ENCODE data around the gene MAPK10. TPM values are rescaled to one million over a fixed set of nuclear protein-coding genes. Genes with fewer than 3 reads are reported as not detected.
A peak's percentile ranks its signal among the peaks of the same experiment; 100 is the strongest.
"Not testable (repeated sequence)": the region's sequence is repeated elsewhere in the genome, so short reads cannot be mapped to it uniquely, and the experiment has no call there.

Gene MAPK10
- total RNA-seq, 1 experiment from 2014 or later, result 423 TPM

DNA sequence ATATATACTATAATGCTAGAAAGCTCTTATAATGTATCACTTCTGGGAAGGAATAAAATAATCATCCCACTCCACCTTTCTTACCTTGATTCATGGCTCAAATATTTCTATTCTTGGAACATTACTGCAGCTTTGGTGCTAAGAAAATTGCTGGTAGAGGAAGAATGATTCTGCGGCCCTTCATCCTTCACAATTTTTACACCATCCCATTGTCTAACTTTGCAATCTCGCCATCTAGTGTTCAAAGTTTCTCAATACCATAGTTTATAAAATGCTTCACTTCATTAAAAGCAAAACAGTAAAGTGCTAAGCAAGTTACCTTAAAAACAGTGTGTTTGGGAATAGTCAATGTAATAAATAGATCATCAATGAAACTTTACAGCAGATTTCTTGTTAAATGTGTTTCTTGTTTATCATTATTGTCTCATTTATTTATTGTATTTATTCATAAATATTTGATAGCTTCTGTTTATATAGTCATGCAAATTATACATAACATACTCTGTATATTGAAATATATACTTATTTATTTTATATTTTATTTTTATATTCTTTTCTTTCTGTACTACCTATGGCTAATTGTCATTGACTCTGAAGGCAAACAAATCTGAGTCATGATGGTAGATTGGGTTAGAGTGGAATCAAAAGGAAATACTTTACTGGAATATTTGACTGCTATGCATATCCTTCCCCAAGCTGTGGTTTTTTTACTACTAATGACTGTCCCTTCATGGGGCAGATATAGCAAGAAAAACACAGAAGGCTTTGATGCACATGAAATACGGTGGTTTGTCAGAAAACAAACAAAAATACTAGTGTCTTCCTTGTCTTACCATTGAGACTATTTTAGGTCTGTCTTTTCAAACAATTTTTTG is 390.7 kb downstream of the MAPK10 start:
- Histone ChIP-seq H2AFZ (ENCODE audit: low read length) (no peak overlapping the region), H3K27ac (ENCODE audit: low read length) (0 out of 2 replicates have a peak overlapping the region, but pooled peaks have one; percentile 31), H3K36me3 (ENCODE audit: insufficient read depth, low read length) (no peaks in the 10 kb centered on the region), H3K79me2 (ENCODE audit: low read length) (peaks cover 2% of the 10 kb centered on the region; the same call in 1 of the 2 replicates), H3K4me1 (ENCODE audit: low read length) (peaks cover 25% of the 10 kb centered on the region), H3K4me2 (ENCODE audit: low read depth, low read length, poor library complexity, severe bottlenecking) (peak overlapping the region; percentile 13), H3K27me3 (ENCODE audit: low read length) (no peaks in the 10 kb centered on the region), H3K9me2 (replicated peaks; ENCODE audit: insufficient read depth, low read length) (no peaks in the 10 kb centered on the region), H3K9me3 (ENCODE audit: low read length) (no peaks in the 10 kb centered on the region), H3K4me3 (ENCODE audit: low read length) (no peak overlapping the region), H3K9ac (ENCODE audit: low read length) (no peak overlapping the region), H4K20me1 (ENCODE audit: insufficient read depth, low read depth, low read length) (no peaks in the 10 kb centered on the region)
- peak; percentile 85 for DNase-seq

DNA sequence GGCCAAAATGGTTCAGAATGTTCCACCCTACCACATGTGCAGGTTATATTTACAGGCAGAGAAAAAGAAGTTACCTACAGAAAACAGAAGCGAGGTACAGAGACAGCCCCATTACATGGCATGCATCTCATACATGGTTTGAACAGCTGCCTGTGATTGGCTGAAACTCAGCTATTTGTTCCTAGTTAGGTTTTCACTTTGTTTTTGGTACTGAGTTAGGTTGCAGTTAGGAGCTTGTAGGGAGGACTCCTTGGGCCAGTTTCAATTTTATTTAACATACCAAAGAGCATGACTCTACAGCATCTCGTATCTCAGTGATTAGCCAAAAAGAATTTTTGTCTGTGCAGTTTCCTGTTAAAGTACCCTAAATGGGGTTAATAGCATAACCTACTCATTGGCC is 392.0 kb downstream of the MAPK10 start:
- Histone ChIP-seq H3K9me2 (replicated peaks; ENCODE audit: insufficient read depth, low read length) (no peaks in the 10 kb centered on the region), H3K4me2 (ENCODE audit: low read depth, low read length, poor library complexity, severe bottlenecking) (peak overlapping the region; percentile 13), H2AFZ (ENCODE audit: low read length) (no peak overlapping the region), H3K27me3 (ENCODE audit: low read length) (no peaks in the 10 kb centered on the region), H3K36me3 (ENCODE audit: insufficient read depth, low read length) (no peaks in the 10 kb centered on the region), H3K79me2 (ENCODE audit: low read length) (peaks cover 2% of the 10 kb centered on the region; the same call in 1 of the 2 replicates), H3K4me1 (ENCODE audit: low read length) (peaks cover 25% of the 10 kb centered on the region), H3K27ac (ENCODE audit: low read length) (peak overlapping the region; percentile 31; the same call in 1 of the 2 replicates), H4K20me1 (ENCODE audit: insufficient read depth, low read depth, low read length) (no peaks in the 10 kb centered on the region), H3K4me3 (ENCODE audit: low read length) (no peak overlapping the region), H3K9ac (ENCODE audit: low read length) (no peak overlapping the region), H3K9me3 (ENCODE audit: low read length) (no peaks in the 10 kb centered on the region)
- DNase-seq, result peak; percentile 55

DNA sequence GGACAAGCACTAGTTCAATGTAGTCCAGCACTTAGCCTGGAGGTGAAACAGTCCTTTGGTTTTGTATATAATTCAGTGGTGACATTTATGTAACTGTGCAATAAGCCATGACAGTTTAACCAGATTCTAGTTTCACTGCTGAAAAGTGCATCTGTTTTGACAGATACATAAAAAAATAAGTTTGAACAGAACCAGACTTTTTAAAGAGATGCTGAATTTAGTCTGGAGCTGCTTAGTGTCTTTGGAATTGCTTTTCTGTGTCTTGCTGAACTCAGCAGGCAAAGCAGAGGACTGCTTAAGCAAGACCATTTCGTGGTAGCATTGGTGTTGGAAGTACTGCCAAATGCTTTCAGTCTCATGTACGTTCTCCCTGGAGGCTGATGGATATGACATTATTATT is 393.5 kb downstream of the MAPK10 start:
- peaks cover 2% of the 10 kb centered on the region; the same call in 1 of the 2 replicates for H3K79me2 ChIP-seq (ENCODE audit: low read length)

DNA sequence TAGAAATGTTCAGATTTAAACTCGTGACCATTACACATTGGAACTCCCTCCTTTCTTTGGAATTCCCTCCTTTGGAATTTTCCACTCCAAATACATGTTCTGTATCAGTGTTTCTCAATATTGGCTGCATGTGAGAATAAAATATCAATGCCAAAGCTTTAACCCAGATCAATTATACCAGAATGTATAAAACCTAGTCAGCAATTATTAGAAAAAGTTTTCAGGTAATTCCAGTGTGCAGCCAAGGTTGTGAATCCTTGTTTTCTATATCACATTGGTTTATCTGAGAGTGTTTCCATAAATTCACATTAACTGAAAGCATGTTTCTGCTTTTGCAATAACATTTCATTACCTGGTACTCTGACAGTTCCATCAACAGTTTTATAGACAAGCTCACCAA is 394.3 kb downstream of the MAPK10 start:
- Histone ChIP-seq H2AFZ (ENCODE audit: low read length) (no peak overlapping the region), H3K79me2 (ENCODE audit: low read length) (peaks cover 2% of the 10 kb centered on the region; the same call in 1 of the 2 replicates), H4K20me1 (ENCODE audit: insufficient read depth, low read depth, low read length) (no peaks in the 10 kb centered on the region), H3K9ac (ENCODE audit: low read length) (no peak overlapping the region), H3K27me3 (ENCODE audit: low read length) (no peaks in the 10 kb centered on the region), H3K9me3 (ENCODE audit: low read length) (no peaks in the 10 kb centered on the region), H3K36me3 (ENCODE audit: insufficient read depth, low read length) (no peaks in the 10 kb centered on the region), H3K4me2 (ENCODE audit: low read depth, low read length, poor library complexity, severe bottlenecking) (no peak overlapping the region), H3K27ac (ENCODE audit: low read length) (0 out of 2 replicates have a peak overlapping the region, but pooled peaks have one; percentile 25), H3K4me3 (ENCODE audit: low read length) (no peak overlapping the region), H3K4me1 (ENCODE audit: low read length) (peaks cover 25% of the 10 kb centered on the region), H3K9me2 (replicated peaks; ENCODE audit: insufficient read depth, low read length) (no peaks in the 10 kb centered on the region)
- DNase-seq, result no peak

More for the DNA sequence above, 393.5 kb downstream of the MAPK10 start:
- peaks cover 25% of the 10 kb centered on the region for H3K4me1 ChIP-seq (ENCODE audit: low read length)
- no peaks in the 10 kb centered on the region for H4K20me1 ChIP-seq (ENCODE audit: insufficient read depth, low read depth, low read length)
- peak overlapping the region; percentile 43 for H3K4me2 ChIP-seq (ENCODE audit: low read depth, low read length, poor library complexity, severe bottlenecking)
- H3K36me3 ChIP-seq (ENCODE audit: insufficient read depth, low read length), result no peaks in the 10 kb centered on the region
- H3K9me3 ChIP-seq (ENCODE audit: low read length), result no peaks in the 10 kb centered on the region
- H2AFZ ChIP-seq (ENCODE audit: low read length), result no peak overlapping the region
- peak overlapping the region; percentile 25; the same call in 1 of the 2 replicates for H3K27ac ChIP-seq (ENCODE audit: low read length)
- H3K4me3 ChIP-seq (ENCODE audit: low read length), result no peak overlapping the region
- no peak for DNase-seq
- H3K9ac ChIP-seq (ENCODE audit: low read length), result no peak overlapping the region; the same call in 1 of the 2 replicates
- H3K27me3 ChIP-seq (ENCODE audit: low read length), result no peaks in the 10 kb centered on the region
- no peaks in the 10 kb centered on the region for H3K9me2 ChIP-seq (replicated peaks; ENCODE audit: insufficient read depth, low read length)

DNA sequence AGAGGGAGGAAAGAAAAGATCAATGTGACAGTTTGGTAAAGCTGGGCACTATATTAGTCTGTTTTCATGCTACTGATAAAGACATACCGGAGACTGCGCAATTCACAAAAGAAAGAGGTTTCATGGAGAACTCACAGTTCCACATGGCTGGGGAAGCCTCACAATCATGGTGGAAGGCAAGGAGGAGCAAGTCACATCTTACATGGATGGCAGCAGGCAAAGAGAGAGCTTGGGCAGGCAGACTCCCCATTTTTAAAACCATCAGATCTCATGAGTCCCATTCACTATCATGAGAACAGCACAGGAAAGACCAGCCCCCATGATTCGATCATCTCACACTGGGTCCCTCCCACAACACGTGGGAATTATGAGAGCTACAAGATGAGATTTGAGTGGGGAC is 394.8 kb downstream of the MAPK10 start:
- H3K9me3 ChIP-seq (ENCODE audit: low read length); H3K4me2 ChIP-seq (ENCODE audit: low read depth, low read length, poor library complexity, severe bottlenecking); H3K4me3 ChIP-seq (ENCODE audit: low read length); H3K9ac ChIP-seq (ENCODE audit: low read length); H3K9me2 ChIP-seq (replicated peaks; ENCODE audit: insufficient read depth, low read length); H3K36me3 ChIP-seq (ENCODE audit: insufficient read depth, low read length); H4K20me1 ChIP-seq (ENCODE audit: insufficient read depth, low read depth, low read length); H2AFZ ChIP-seq (ENCODE audit: low read length); H3K27ac ChIP-seq (ENCODE audit: low read length); H3K27me3 ChIP-seq (ENCODE audit: low read length); DNase-seq; H3K79me2 ChIP-seq (ENCODE audit: low read length): not testable (repeated sequence)
- H3K4me1 ChIP-seq (ENCODE audit: low read length), result peaks cover 25% of the 10 kb centered on the region

DNA sequence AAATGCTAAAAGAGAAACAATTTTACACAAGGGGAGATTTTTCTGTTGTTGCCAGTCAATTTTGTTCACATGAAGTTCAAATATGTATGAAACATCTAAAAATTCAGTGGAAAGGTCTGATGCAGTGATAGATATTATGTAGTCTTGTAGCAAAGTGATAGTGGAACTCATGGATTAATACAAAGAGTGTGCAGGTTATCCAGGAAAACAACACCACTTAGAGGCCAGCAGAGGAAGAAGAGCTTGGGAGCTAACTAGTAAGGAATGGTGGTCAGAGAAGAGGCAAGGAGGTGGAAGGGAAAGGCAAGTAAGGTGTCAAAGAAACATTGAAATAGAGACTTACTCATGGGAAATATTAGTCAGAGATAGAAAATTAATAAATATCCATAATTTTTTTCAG is 395.6 kb downstream of the MAPK10 start:
- Histone ChIP-seq H3K4me3 (ENCODE audit: low read length) (no peak overlapping the region), H3K9me3 (ENCODE audit: low read length) (no peaks in the 10 kb centered on the region), H3K4me1 (ENCODE audit: low read length) (peaks cover 25% of the 10 kb centered on the region), H3K27me3 (ENCODE audit: low read length) (no peaks in the 10 kb centered on the region), H3K9ac (ENCODE audit: low read length) (no peak overlapping the region), H3K9me2 (replicated peaks; ENCODE audit: insufficient read depth, low read length) (no peaks in the 10 kb centered on the region), H4K20me1 (ENCODE audit: insufficient read depth, low read depth, low read length) (no peaks in the 10 kb centered on the region), H3K36me3 (ENCODE audit: insufficient read depth, low read length) (no peaks in the 10 kb centered on the region), H3K27ac (ENCODE audit: low read length) (no peak overlapping the region), H3K4me2 (ENCODE audit: low read depth, low read length, poor library complexity, severe bottlenecking) (no peak overlapping the region), H3K79me2 (ENCODE audit: low read length) (0 out of 2 replicates have a peak, but pooled peaks cover 2% of the 10 kb centered on the region), H2AFZ (ENCODE audit: low read length) (no peak overlapping the region)
- DNase-seq, result no peak

DNA sequence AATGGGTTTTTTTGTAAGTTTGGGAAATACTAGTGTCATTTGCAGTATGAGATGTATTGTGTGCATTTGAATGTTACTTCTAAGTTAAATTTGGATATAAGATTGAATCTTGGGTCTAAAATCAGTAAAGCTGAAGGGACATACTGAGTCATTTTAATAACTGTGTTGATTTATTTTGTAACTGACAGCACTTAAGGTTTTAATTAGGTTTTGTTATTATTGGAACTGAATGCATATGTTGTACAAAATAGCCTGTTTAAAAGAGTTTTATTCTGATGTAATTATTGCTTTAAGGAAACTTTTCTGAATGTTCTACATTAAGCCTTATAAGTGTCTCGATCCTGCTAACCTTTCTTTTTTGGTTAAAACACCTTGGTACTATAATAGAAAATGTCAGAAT is 396.6 kb downstream of the MAPK10 start:
- Histone ChIP-seq H3K4me1 (ENCODE audit: low read length) (peaks cover 18% of the 10 kb centered on the region), H3K9me3 (ENCODE audit: low read length) (no peaks in the 10 kb centered on the region), H2AFZ (ENCODE audit: low read length) (no peak overlapping the region), H3K9ac (ENCODE audit: low read length) (no peak overlapping the region), H3K4me3 (ENCODE audit: low read length) (no peak overlapping the region), H3K9me2 (replicated peaks; ENCODE audit: insufficient read depth, low read length) (no peaks in the 10 kb centered on the region), H4K20me1 (ENCODE audit: insufficient read depth, low read depth, low read length) (no peaks in the 10 kb centered on the region), H3K79me2 (ENCODE audit: low read length) (0 out of 2 replicates have a peak, but pooled peaks cover 2% of the 10 kb centered on the region), H3K4me2 (ENCODE audit: low read depth, low read length, poor library complexity, severe bottlenecking) (no peak overlapping the region), H3K27ac (ENCODE audit: low read length) (no peak overlapping the region), H3K36me3 (ENCODE audit: insufficient read depth, low read length) (no peaks in the 10 kb centered on the region), H3K27me3 (ENCODE audit: low read length) (no peaks in the 10 kb centered on the region)
- DNase-seq, result no peak

DNA sequence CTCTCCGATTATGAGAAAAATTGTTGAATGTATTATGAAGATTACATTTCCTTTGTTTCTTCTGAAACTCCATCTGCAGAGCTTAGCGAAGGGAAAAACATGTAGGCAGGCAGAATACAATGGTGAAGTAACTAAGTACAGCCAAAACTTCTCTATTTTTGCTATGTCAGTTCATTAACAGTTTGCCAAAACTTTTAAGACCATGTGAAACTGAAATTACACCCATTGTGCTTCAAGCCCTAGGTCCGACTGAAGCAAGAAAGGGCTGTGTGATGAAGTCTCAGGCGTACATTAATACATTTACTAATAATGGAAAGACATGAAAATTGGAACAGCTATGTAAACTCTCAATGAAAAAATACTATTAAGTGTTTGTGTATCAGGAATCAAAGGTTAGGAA is 398.0 kb downstream of the MAPK10 start:
- Histone ChIP-seq H3K79me2 (ENCODE audit: low read length) (0 out of 2 replicates have a peak, but pooled peaks cover 2% of the 10 kb centered on the region), H3K9me3 (ENCODE audit: low read length) (no peaks in the 10 kb centered on the region), H3K4me1 (ENCODE audit: low read length) (peaks cover 10% of the 10 kb centered on the region), H3K36me3 (ENCODE audit: insufficient read depth, low read length) (no peaks in the 10 kb centered on the region), H3K4me2 (ENCODE audit: low read depth, low read length, poor library complexity, severe bottlenecking) (no peak overlapping the region), H3K9me2 (replicated peaks; ENCODE audit: insufficient read depth, low read length) (no peaks in the 10 kb centered on the region), H3K4me3 (ENCODE audit: low read length) (no peak overlapping the region), H3K27ac (ENCODE audit: low read length) (no peak overlapping the region), H3K9ac (ENCODE audit: low read length) (no peak overlapping the region), H3K27me3 (ENCODE audit: low read length) (no peaks in the 10 kb centered on the region), H2AFZ (ENCODE audit: low read length) (no peak overlapping the region), H4K20me1 (ENCODE audit: insufficient read depth, low read depth, low read length) (no peaks in the 10 kb centered on the region)
- DNase-seq, result no peak
